NCI-H345 treated with DMSO at 0.1 percent for 48 hours (cell line): ENCODE results near the gene ARHGAP15.

Experiments
- DNase-seq: peaks from one replicate; lab custom pipeline; 2025; ENCODE audit not compliant: unreplicated experiment; lab: John Stamatoyannopoulos, UW

Gene ARHGAP15

GRCh38 chr2:143440411-143441012 lies 311.3 kb downstream of the ARHGAP15 start:
- DNase-seq: no peak

- DNase-seq: no peak
Measured at GRCh38 chr2:143442193-143442592, 313.0 kb downstream of the ARHGAP15 start.

GRCh38 chr2:143451642-143452281 lies 322.5 kb downstream of the ARHGAP15 start:
- DNase-seq: no peak

GRCh38 chr2:143452817-143453451 lies 323.7 kb downstream of the ARHGAP15 start:
- DNase-seq: no peak

GRCh38 chr2:143453981-143454511 lies 324.8 kb downstream of the ARHGAP15 start:
- no peak for DNase-seq

- DNase-seq: no peak
Measured at GRCh38 chr2:143455317-143455716, 326.1 kb downstream of the ARHGAP15 start.

- no peak for DNase-seq
Measured at GRCh38 chr2:143458258-143459190, 329.3 kb downstream of the ARHGAP15 start.

- DNase-seq: no peak
Measured at GRCh38 chr2:143460382-143460781, 331.2 kb downstream of the ARHGAP15 start.

- DNase-seq: no peak
Measured at GRCh38 chr2:143463719-143464118, 334.5 kb downstream of the ARHGAP15 start.

- no peak for DNase-seq
Measured at GRCh38 chr2:143466391-143466790, 337.2 kb downstream of the ARHGAP15 start.

- no peak for DNase-seq
Measured at GRCh38 chr2:143467011-143467410, 337.8 kb downstream of the ARHGAP15 start.

GRCh38 chr2:143468341-143468888 lies 339.2 kb downstream of the ARHGAP15 start:
- no peak for DNase-seq

- no peak for DNase-seq
Measured at GRCh38 chr2:143469323-143469722, 340.1 kb downstream of the ARHGAP15 start.

GRCh38 chr2:143471550-143471949 lies 342.3 kb downstream of the ARHGAP15 start:
- DNase-seq: no peak

GRCh38 chr2:143473216-143473615 lies 344.0 kb downstream of the ARHGAP15 start:
- no peak for DNase-seq

- no peak for DNase-seq
Measured at GRCh38 chr2:143473820-143474219, 344.6 kb downstream of the ARHGAP15 start.

- DNase-seq: no peak
Measured at GRCh38 chr2:143474586-143474985, 345.4 kb downstream of the ARHGAP15 start.

GRCh38 chr2:143475041-143475776 lies 346.0 kb downstream of the ARHGAP15 start:
- DNase-seq: no peak

- DNase-seq: no peak
Measured at GRCh38 chr2:143476336-143477087, 347.3 kb downstream of the ARHGAP15 start.
